HepG2 (cell line): ENCODE measurements around the gene TMEM131. TPM values are rescaled to one million over a fixed set of nuclear protein-coding genes. Genes with fewer than 3 reads are reported as not detected.

ENCODE experiments used
- ATAC-seq: fragments of 200-7000 bp; cut with Tn5 transposase; 3 replicates; pipeline ENCODE4 v1.9.1; 2020; ENCODE audit warnings: mild to moderate bottlenecking, moderate library complexity
- BruUV-seq: library from RNA; stranded (reverse); fragments of 400-500 nt; replicated peaks from 2 replicates; lab custom pipeline; 2021; lab: Mats Ljungman, UMichigan
- CTCF ChIA-PET: fragments of 300-600 bp; formaldehyde crosslinking; extraction: SDS; loops from one replicate; lab custom pipeline; 2021; ENCODE audit warnings: low total read pairs, inconsistent platforms, low intra/inter-chr PET ratio; lab: Yijun Ruan, JAX
- POLR2A ChIA-PET: fragments of 350-600 bp; sonication (Branson Sonifier 250); formaldehyde crosslinking; loops from one replicate; lab custom pipeline; 2020; ENCODE audit warnings: antibody characterized with exemption, inconsistent platforms; lab: Yijun Ruan, JAX
- DNase-seq: peaks from one replicate; pipeline ENCODE4 v3.0.0-alpha.2; 2015; ENCODE audit warnings: low spot score
- FAIRE-seq: peaks from 3 replicates; lab custom pipeline; 2011; peaks lifted over from hg19 to GRCh38; lab: Jason Lieb, UNC
- H2AFZ ChIP-seq: one replicate; pipeline ENCODE4 v1.6.1; 2011; ENCODE audit warnings: low read length, inconsistent platforms
- H3K27ac ChIP-seq: fragments of 300-600 bp; 3 replicates; pipeline ENCODE4 v1.8.0; 2011; ENCODE audit warnings: mixed run types, mild to moderate bottlenecking, mixed read lengths, low read length, inconsistent platforms; ENCODE audit not compliant: insufficient read depth; ENCODE audit errors: extremely low read length
- H3K27me3 ChIP-seq, 2 experiments: fragments of 200-600 bp in 1 of 2; 2 replicates in 1 of 2; 3 replicates in 1 of 2; pipeline versions ENCODE4 v1.6.0 to v1.8.0; 2011; ENCODE audit warnings: low read length in 2 of 2, mild to moderate bottlenecking in 2 of 2, moderate library complexity in 2 of 2, inconsistent platforms in 1 of 2; ENCODE audit not compliant: insufficient read depth in 2 of 2, control insufficient read depth in 1 of 2
- H3K36me3 ChIP-seq, 2 experiments: fragments of 200-600 bp in 1 of 2; replicated peaks in 1 of 2; 2 replicates in 1 of 2; 3 replicates in 1 of 2; pipeline versions ENCODE4 v1.5.1 to v1.8.0; 2011; ENCODE audit warnings: low read length in 2 of 2, inconsistent platforms in 1 of 2; ENCODE audit not compliant: insufficient read depth in 2 of 2, control insufficient read depth in 1 of 2
- H3K4me1 ChIP-seq: 2 replicates; pipeline ENCODE4 v1.5.1; 2012; ENCODE audit warnings: low read length, inconsistent platforms; ENCODE audit not compliant: insufficient read depth
- H3K4me2 ChIP-seq: 2 replicates; pipeline ENCODE4 v1.6.0; 2011; ENCODE audit warnings: low read depth, low read length, inconsistent platforms
- H3K4me3 ChIP-seq, 3 experiments: fragments of 200-600 bp in 1 of 3; sonication (generic), shearing (Covaris generic) in 1 of 3; replicated peaks in 1 of 3; 2 replicates each; pipeline ENCODE4 v1.5.1; 2011 to 2016; ENCODE audit warnings: low read length in 3 of 3, inconsistent platforms in 2 of 3, low read depth in 2 of 3, mild to moderate bottlenecking in 2 of 3, control low read depth in 1 of 3, mixed read lengths in 1 of 3; ENCODE audit not compliant: insufficient read depth in 1 of 3
- H3K79me2 ChIP-seq: one replicate; pipeline ENCODE4 v1.6.1; 2011; ENCODE audit warnings: low read length, inconsistent platforms; ENCODE audit not compliant: insufficient read depth
- H3K9ac ChIP-seq: 2 replicates; pipeline ENCODE4 v1.6.0; 2011; ENCODE audit warnings: mild to moderate bottlenecking, low read depth, low read length, inconsistent platforms; ENCODE audit not compliant: insufficient read depth
- H3K9me3 ChIP-seq: 2 replicates; pipeline ENCODE4 v1.5.1; 2012; ENCODE audit warnings: mild to moderate bottlenecking, low read length
- H4K20me1 ChIP-seq: 2 replicates; pipeline ENCODE4 v1.6.0; 2011; ENCODE audit warnings: inconsistent platforms, mild to moderate bottlenecking, low read length, moderate library complexity; ENCODE audit not compliant: insufficient read depth
- MAFF ChIP-seq: IDR thresholded peaks from 2 replicates; pipeline ENCODE4 v1.6.1; 2011; ENCODE audit warnings: low read depth, low read length, improper control_type of control experiment
- MAFK ChIP-seq, 2 experiments: IDR thresholded peaks in 1 of 2; conservative IDR thresholded peaks in 1 of 2; 2 replicates each; pipeline ENCODE4 v1.6.1; 2011; ENCODE audit warnings: improper control_type of control experiment in 2 of 2, low read length in 2 of 2
- PRDM10 ChIP-seq: sonication (generic); formaldehyde crosslinking; IDR thresholded peaks from 2 replicates; pipeline ENCODE4 v1.4.0; 2020; ENCODE audit warnings: low read depth, missing genetic modification reagents
- ZNF136 ChIP-seq: sonication (generic); formaldehyde crosslinking; IDR thresholded peaks from 2 replicates; pipeline ENCODE4 v1.8.1; 2022; ENCODE audit warnings: low read depth, mild to moderate bottlenecking, moderate library complexity, missing genetic modification reagents
- WGBS: methylation state at CpG from one replicate; pipeline ENCODE4 v1.1.6; 2017; ENCODE audit warnings: low lambda C conversion rate; 5-methylcytosine and 5-hydroxymethylcytosine counted together
- in situ Hi-C: cut with HindIII; loops from 2 replicates; pipeline ENCODE4 v1.10.0; 2017; ENCODE audit warnings: low pct_unique_long_range_greater_than_20kb; ENCODE audit not compliant: extremely low pct_ligation_motif_present
- intact Hi-C: fragments of 100-400 bp; cut with micrococcal nuclease; formaldehyde crosslinking; loops from one replicate; pipeline ENCODE4 v1.10.0; 2022; ENCODE audit not compliant: unreplicated experiment
- polyA plus RNA-seq, 8 experiments: library from polyadenylated mRNA; depleted of rRNA in 3 of 8; stranded (reverse) in 7 of 8; unstranded in 1 of 8; fragments of >200 nt; fragmentation: Illumina TruSeq in 4 of 8; extraction: Trizol in 4 of 8; gene quantifications; 2 replicates each; pipeline versions ENCODE4 v1.2.1 to v1.2.3, GENCODE V29; 2011 to 2016; ENCODE audit warnings: low read depth in 4 of 8, missing spikeins in 1 of 8, mixed read lengths in 1 of 8; ENCODE audit not compliant: insufficient read depth in 1 of 8
- total RNA-seq, 5 experiments: library from RNA; depleted of rRNA; stranded (reverse); fragments of >200 nt; fragmentation: Illumina TruSeq; extraction: Trizol; gene quantifications; 2 replicates each; pipeline ENCODE4 v1.2.3, GENCODE V29; 2016; ENCODE audit warnings: low read depth in 1 of 5

TMEM131 gene
- total and polyA plus RNA-seq, 2 of the 13 experiments (the other 11 are each of a cell fraction or from before 2014, with no cell fraction given), result 17.9 to 19.5 TPM

GRCh38 chr2:97911206-97911921, 84.4 kb downstream of the TMEM131 start (continued):
- no peak for TF ChIP-seq PRDM10 (CRISPR knock-in tag)

- Histone ChIP-seq H2AFZ (no peak overlapping the region), H3K4me2 (no peak overlapping the region), H3K4me3 (no peak overlapping the region), H3K27me3 (no peaks in the 10 kb centered on the region), H3K9ac (no peak overlapping the region), H3K27ac (no peak overlapping the region), H3K79me2 (peaks cover 22% of the 10 kb centered on the region), H3K4me1 (peaks cover 17% of the 10 kb centered on the region), H3K9me3 (no peaks in the 10 kb centered on the region), H3K36me3 (peaks cover 0 to 22% of the 10 kb centered on the region in 2 experiments; a peak in 2 of 5 replicates), H4K20me1 (0 out of 2 replicates have a peak, but pooled peaks cover 8% of the 10 kb centered on the region)
- DNase-seq, result no peak
- TF ChIP-seq MAFK (conservative IDR thresholded peaks at IDR 0.05 in 1 of 2, IDR thresholded peaks at IDR 0.05 in 1 of 2; ENCODE audit: low read length in 2 of 2) (peak; percentile 47 to 63; a peak in 3 of 4 replicates), MAFF (peak; percentile 66; the same call in 1 of the 2 replicates), ZNF136 (CRISPR knock-in tag) (no peak)
- in situ Hi-C loops (no loop called here), intact Hi-C loops (no loop called here)
- no peak for ATAC-seq
- BruUV-seq, result no TSS peak
- POLR2A ChIA-PET, result no interaction called here
- 96% methylated on average over 9 of the region's 9 CpGs for WGBS
- CTCF ChIA-PET, result no interaction called here
- no peak for FAIRE-seq
Measured at GRCh38 chr2:97910403-97911205, 85.1 kb downstream of the TMEM131 start.
